Hepatic stellate cell (primary cell): ENCODE results near the gene MACROD2.
"Not testable (repeated sequence)": the region's sequence is repeated elsewhere in the genome, so short reads cannot be mapped to it uniquely, and the experiment has no call there.

Experiments
- DNase-seq: peaks from one replicate; pipeline ENCODE4 v3.0.0; 2011; ENCODE audit warnings: low spot score

Gene MACROD2

DNA sequence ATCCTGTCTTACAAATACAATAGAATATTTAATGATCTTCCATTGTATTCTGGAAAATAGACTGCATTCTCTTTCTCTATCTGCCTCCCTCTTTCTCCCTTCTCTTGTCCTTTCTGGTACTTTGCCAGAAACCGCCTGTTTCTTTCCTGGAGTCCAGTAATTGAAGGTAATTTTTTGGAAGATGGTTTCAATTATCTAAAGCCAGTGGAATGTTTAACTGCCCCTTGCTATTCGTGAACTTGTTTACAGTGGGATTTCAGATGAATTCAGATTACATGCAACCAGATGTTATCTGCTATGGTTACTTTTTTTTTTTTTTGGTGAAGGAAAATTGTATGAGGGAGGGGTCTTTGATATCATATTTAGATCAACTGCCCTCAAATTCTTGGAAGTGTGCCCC, 997.6 kb downstream of the MACROD2 start:
- no peak for DNase-seq

DNA sequence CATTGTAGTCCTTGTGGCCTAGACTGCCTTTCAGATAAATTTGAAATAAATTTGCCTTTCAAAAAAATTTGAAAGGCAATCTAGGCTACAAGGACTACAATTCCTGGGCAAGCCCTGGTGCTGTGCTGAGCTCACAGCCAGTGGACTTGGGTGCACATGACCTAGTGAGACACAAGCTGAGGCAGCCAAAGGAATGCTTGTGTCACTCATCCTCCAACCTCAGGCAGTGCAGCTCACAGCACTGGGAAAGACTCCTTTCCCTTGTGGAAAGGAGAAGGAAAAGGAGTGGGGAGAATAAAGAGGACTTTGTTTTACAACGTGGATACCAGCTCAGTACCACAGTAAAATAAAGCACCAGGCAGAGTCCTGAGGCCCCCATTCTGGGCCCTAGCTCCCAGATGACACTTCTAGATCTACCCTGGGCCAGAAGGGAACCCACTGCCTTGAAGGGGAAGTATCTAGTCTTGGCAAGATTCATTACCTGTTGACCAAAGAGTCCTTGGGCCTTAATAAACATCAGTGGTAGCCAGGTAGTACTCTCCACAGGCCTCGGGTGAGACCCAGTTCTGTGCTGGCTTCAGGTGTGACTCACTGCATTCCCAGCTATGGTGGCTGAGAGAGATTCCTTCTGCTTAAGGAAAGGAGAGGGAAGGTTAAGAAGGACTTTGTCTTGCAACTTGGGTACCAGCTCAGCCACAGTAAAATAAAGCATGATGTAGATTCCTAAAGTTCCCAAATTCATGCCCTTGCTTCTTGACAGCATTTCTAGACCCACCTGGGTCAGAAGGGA, 1001.8 kb downstream of the MACROD2 start:
- DNase-seq: no peak

DNA sequence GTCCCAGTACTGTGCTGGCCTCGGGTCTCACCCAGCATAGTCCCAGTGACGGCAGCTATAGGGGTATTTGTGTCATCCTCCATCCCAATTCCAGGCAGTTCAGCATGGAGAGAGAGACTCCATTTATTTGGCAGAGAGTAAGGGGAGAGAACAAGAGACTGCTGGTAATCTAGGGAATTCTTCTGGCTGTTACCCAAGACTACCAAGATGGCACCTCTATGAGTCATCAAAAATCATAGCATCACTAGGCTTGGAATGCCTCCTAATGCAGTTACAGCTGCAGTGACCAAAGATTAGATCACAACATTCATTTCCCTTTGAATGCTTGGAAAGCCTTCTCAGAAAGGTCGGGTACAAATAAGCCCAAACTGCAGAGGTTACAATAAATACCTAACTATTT, 1002.5 kb downstream of the MACROD2 start:
- no peak for DNase-seq

DNA sequence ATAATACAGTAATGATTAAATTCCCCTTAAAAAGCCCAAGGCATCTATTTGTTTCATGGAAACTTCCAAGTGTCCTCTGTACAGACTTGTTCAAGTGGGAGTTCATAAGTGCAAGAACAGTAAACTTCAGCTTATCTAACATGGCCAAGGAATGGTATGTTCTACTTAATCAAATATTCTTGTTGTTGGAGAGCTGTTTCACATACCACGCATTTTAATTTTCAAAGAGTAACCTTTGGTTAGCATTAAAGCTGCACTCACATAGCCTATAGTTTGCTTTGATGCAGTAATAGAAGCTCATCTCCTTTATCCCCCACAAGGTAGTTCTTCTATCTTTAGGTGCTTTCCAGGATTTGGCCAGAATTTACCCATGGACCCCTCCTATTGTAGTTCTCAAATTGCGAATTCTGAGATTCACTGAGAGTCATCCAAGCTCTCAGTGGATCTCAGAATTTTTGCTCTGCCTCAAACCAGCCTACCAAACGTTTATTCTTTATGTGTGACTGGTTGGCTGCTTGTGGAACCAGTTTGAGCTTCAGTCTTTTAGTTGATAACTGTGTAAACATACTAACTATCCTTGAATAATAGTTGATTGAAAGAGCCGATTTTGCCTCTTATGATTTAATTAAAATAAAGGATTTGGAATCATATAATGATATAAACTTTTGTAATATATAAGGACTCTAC, 1010.1 kb downstream of the MACROD2 start:
- DNase-seq: no peak

DNA sequence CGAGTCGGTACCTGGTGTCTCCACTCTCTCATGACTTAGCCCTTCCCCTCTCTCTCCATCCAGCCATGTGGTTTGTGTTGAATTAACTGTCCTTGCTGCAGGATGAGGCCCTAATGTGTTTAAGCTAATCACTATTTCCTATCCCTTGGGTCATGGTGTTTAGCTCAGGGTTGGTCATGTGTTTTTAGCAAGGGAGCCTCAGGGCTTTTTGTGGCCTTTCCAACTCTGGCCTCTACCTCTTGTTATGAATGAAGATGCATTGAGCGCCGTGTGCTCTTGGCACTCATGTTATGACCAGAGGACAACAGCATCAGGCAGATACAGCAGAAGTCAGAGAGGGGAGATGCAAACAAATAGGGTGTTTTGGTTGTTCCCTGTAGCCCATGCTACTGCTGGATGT, 1016.3 kb downstream of the MACROD2 start:
- no peak for DNase-seq

DNA sequence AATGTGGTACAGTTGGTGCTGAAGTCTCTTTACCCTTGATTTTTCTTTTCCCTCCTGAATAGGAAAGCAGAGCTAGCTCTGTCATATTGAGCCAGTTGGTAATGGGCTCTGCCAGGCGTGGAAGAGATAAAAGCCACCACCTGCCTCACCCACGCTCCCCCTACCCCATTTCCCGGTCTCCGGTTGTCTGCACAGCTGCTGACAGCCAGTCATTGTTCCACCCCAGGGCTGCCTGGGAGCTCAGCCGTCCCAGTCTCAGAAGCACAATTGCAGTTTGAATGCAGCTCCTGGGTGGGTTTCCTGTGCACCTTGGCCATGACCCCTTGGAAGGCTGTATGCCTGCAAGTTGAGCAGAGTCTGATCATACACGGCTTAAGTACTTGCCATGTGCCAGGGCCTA, 1017.2 kb downstream of the MACROD2 start:
- DNase-seq: no peak

DNA sequence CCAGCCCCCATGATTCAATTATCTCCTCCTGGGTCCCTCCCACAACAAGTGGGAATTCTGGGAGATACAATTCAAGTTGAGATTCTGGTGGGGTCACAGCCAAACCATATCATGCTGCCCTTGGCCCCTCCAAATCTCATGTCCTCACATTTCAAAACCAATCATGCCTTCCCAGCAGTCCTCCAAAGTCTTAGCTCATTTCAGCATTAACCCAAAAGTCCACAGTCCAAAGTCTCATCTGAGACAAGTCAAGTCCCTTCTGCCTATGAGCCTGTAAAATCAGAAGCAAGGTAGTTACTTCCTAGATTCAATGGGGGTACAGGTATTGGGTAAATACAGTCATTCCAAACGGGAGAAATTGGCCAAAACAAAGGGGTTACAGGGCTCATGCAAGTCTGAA, 1021.6 kb downstream of the MACROD2 start:
- not testable (repeated sequence) for DNase-seq

DNA sequence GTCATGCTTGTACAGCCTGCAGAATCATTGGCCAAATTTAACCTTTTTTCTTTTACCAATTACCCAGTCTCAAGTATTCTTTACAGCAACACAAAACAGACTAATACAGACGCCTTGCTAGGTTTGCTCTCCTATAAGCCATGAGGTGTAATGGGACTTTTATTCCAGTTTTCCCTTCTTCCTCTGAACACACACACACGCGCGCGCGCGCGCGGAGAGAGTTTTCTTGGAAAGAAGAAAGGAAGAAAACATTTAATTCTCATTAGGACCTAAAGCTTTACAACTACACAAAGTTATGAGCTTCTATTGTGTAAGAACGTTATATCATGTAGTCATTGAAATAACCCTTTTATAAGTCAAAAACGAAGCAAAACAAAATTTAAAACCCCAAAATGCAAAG, 1023.6 kb downstream of the MACROD2 start:
- DNase-seq: no peak

DNA sequence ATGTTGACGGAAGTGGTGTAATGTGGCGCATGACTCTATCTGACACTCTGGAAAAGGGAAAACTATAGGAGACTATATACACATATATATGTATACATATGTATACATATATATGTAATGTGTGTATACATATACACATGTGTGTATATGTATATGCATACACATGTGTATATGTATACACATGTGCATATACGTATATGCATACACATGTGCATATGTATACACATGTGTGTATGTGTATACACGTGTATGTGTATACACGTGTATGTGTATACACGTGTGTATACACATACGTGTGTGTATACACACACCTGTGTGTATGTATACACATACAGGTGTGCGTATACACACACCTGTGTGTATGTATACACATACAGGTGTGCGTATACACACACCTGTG, 1025.5 kb downstream of the MACROD2 start:
- no peak for DNase-seq

DNA sequence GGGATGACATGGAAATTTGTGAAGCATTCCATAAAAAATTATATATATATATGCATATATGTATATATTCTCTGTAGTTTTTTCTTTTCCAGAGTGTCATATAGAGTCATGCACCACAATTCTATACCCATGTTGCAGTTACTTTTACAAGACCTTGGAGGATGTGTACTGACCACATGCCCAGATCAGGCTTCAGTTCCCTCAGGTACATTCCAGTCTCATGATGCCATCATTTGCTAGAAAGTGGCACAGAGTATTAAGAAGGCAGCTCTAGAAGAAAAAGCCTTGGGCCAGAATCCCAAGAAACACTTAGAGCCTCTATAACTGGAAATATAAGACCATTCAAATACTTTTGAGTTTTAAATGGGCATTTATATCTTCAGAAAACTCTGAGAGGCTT, 1027.6 kb downstream of the MACROD2 start:
- DNase-seq: no peak

DNA sequence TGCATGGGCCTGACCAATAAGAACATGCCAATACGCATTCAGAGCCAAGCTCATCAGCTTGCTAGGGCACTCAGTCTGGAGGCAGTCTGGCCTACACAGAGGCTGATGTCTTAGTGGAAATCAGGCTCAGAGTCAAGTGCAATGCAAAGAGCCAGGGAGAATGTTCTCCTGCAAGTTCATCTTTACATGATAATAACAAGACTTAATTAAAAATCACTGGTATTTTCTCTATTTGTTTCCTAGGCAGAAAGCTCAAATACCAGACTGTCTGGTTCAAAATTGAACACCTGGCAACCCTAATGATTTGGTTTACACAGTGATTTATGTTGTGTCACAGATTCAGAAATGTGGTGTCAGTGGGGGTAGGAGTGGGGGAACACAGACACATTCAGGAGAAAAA, 1031.4 kb downstream of the MACROD2 start:
- no peak for DNase-seq

DNA sequence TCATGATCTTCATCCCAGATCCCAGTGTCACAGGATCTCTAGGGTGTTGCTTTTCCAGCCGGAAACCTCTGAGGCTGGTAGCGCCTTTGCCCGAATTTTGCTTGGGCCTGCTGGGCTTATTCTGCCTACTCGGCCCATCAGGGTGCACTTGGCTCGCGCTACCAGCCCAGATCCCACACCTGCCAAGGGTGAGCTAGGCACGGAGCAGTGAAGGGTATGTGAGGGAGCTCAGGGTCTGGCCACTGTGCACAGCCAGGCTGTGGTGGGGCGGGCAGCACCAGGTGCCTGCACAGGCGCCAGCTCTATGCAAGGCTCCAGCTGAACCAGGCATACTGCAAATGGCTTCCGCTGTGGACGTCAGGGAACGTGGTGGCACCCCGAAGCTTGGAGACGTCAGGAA, 1035.5 kb downstream of the MACROD2 start:
- DNase-seq: no peak

DNA sequence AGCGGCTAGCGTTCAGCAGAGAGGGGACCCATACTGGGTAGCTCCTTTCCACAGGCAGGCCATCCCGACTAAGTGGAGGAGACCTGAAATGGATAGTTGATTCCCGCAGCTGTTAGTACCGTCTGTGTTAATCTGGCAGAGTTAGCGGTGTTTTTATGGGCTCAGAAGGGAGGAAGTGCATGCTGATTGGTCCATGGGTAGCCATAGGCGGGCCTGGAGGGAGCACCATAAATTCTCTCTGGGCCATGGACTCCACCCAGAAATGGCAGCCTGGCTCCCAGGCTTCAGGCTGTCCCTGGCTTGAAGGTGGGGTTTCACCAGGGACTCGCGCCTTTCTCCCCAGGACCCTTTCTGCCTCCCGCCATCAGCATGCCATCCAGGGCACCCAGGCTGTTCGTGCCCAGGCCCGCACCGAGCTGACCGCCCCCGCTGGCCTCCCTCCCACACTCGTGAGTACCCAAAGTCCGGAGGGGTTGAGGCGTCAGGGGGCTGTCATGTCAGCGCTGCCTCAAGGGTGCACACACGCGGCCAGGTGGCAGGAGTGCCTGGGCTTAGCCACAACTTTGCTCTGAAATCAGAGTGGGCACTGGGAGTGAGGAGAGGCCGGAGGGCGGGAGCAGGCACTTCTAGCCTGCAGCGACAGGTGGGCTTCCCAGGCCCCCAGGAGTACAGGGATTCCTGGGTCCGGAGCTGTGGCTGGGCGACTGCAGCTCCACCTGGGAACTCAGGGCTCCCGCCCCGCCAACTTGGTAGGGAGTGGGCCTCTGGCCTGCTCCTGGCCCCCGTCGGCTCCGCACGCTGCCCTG, 1036.4 kb downstream of the MACROD2 start:
- DNase-seq: no peak

DNA sequence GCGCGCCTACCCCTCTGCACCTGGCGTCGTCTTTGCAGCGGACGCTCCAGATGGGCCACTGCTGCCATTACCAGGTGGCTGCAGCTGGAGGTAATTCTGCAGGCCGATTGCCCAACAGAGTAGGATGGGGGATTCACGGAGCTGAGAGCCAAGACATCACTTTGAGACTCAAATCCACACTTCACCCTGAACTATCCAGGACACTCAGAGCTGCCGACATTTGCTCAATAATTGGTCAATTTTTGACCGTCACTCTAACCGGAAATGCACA, 1037.0 kb downstream of the MACROD2 start:
- no peak for DNase-seq

DNA sequence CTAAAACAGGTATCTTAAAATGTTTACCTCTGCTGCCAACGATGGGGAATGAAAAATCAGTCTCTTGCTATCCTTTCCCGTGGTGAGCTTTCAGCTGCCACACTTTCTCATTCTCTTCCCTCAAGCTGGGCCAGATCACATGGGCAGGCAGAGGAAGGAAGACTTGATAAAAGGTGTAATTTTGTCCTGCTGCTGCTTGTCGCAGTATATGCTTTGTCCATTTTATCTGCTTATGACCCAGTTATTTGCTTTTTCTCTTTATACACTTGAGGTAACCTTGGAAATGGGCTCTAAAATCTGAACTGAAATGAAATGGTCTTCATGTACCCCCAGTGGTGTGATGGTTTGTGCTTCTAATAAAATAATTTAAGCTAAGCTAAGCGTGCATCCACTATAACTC, 1038.0 kb downstream of the MACROD2 start:
- no peak for DNase-seq

DNA sequence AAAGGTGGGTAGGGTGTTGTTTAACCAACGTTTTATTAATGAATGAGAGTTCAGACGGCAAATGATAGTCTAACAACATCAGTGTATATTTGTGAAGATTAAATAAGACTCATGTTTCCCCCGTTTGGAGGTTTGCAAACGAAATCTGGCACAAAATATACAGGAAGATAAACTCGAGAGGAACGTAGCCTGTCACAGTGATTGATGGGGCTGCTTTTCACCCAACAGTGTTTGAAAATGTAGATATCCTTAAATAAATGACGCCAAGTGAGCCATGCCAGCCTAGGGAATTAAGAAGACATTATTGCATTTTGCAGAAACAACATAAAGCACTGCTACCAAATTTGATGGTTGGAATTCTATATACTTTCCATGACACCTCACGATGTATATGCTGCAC, 1038.6 kb downstream of the MACROD2 start:
- no peak for DNase-seq

DNA sequence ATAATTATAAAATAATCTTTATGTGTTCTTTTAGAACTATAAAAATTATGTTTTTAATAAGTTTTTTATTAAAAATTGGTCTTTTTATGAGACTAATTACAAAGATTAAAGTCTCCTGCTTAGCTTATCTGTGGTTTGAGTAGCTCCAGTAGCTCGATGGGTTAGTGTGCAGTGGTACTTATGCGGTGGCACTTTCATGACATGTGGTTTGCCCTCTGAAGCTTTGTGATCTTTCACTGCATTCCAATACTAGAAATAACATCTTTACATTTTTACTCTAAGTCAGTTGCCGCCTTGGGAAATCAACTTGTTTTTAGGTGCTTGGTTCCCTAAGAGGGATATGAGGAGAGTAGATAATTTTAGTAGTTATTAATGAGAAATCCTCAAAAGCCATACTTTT, 1041.6 kb downstream of the MACROD2 start:
- no peak for DNase-seq

DNA sequence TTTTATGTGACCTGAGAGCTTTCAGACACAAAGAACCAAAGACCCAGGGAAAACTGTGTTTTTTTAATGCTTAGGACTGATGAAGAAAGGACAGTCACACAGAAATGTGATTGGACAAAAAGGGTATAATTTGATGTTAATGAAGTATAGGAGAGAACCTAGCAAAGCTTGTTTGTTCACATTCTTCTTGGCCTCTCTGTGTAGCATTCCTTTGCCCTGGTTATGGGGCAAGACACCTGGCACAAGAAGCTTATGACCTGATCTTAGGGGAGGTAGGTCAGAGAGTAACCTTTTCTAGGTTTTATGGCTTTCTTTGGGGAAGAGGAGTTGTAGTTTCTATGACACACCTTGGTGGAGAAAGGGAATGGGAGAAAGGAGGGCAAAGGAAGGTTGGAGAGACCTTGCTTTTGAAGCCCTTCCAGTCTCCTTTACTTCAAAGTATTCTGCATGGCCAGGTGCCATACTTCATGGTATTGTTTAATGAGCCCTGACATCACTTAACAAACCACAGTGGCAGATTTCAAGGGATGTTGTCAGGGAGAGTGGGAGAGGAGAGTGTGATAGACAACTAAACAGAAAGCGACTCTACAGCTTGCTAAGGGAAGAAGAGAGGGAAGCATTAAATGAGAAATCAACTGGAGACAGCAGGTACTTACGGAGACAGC, 1043.9 kb downstream of the MACROD2 start:
- no peak for DNase-seq

DNA sequence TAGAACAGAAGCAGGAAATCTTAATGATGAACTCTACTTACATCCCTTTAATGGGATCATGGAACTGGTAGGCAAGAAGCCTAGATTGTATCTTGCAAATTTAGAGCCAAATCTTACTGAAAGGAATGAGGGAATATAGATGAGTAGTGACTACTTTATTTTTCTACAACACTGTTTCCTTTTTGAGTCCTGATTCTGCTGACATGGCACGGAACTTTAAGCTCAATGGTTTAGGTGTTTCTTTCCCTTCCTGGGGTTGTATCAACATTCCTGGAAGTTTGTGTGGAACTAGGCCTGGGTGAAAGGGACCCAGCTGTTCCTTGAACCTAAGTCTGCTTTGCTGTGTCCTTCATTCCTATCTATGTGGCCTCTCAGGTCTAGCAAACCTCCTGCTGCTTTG, 1047.4 kb downstream of the MACROD2 start:
- no peak for DNase-seq

DNA sequence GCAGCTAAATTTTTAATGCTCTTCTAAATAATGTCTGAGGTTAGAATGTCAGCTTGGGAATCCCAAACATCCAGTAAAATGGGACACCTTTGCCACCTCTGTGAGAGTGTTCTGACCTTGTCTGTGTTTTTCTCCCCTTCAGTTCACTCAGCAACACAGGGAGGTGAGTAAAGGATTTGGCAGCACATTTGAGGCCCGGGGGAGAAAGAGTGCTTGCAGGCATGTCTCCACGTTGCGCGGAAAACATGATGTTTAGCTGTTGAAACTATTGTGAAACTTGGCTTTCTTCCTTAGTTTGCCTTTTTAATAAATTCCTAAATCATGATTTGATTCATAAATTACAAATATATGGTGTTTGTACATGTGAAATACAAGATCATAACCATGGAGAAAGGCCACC, 1049.9 kb downstream of the MACROD2 start:
- DNase-seq: no peak

DNA sequence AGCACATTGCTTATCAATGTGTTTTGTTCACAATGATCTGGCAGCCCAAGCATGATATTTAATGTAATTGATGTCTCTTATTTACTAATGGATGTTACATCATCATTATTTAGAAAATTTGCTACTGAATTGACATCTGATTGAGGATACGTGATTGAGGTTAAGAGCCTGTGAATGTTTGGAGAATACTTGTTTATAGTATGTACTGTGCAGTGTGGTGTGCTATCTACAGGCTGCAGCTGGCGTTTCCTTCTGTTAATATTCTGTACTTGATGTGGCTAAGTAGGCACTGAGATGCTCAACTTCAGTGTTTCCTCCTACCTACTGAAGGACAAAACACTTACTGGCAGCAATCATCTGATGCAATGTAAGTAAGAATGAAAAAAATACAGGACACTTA, 1051.7 kb downstream of the MACROD2 start:
- no peak for DNase-seq

DNA sequence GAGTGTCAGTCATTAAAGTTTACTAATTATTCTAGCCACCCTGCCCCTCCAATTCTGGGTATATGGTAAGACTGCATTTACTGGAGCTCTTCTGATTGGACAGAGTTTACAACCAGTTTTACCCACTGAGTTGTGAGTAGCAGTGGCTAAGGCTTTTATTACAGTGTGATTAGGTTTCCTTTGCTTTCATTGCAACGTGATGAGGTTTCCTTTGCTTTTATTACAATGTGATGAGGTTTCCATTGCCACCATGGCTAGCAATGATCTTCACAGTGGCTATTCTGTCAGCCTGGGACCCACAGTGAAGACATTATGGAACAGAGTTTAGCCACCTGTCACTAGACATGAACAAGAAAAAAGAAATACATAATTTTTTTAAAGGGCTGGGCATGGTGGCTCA, 1052.3 kb downstream of the MACROD2 start:
- DNase-seq: no peak

DNA sequence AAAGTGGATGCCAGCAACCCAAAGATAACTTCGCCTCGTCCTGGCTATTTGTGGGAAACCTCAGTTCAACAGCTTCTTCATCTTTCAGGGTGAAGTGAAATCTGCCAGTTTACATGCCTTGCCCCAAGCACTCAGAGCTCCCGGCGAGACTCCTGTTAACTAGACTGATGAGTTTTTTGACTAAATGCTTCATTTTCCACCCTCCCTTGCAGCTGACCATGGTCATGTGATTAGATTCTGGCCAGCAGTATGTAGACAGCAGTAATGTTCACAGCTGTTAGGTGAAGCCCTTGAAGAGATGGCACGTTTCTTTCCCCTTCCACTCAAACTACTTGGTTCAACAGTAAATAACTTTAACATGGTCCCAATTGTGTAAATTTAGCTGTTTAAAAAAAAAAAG, 1060.9 kb downstream of the MACROD2 start:
- no peak for DNase-seq
